ENCODE measurements around the gene INO80D.
"Not testable (repeated sequence)": the region's sequence is repeated elsewhere in the genome, so short reads cannot be mapped to it uniquely, and the experiment has no call there.

Gene INO80D

GRCh38 chr2:206028101-206028500 is 57.9 kb downstream of the INO80D start:
- TF ChIP-seq ZNF274 (IDR thresholded peaks at IDR 0.05; ENCODE audit: low read depth, low read length): no peak
- no peak overlapping the region for H3K4me3 ChIP-seq (ENCODE audit: low read length)

- no peak for TF ChIP-seq ZNF274 (IDR thresholded peaks at IDR 0.05; ENCODE audit: low read depth, low read length)
- no peak overlapping the region for H3K4me3 ChIP-seq (ENCODE audit: low read length)
Observed at GRCh38 chr2:206023183-206023582, 62.8 kb downstream of the INO80D start.

- TF ChIP-seq ZNF274 (IDR thresholded peaks at IDR 0.05; ENCODE audit: low read depth, low read length): no peak
- H3K4me3 ChIP-seq (ENCODE audit: low read length): no peak overlapping the region
Observed at GRCh38 chr2:206020171-206020570, 65.8 kb downstream of the INO80D start.

- not testable (repeated sequence) for H3K4me3 ChIP-seq (ENCODE audit: low read length)
Observed at GRCh38 chr2:206015746-206016145, 70.2 kb downstream of the INO80D start.

GRCh38 chr2:206011795-206012194 is 74.2 kb downstream of the INO80D start:
- no peak overlapping the region for H3K4me3 ChIP-seq (ENCODE audit: low read length)
- TF ChIP-seq ZNF274 (IDR thresholded peaks at IDR 0.05; ENCODE audit: low read depth, low read length): no peak

- H3K4me3 ChIP-seq (ENCODE audit: low read length): no peak overlapping the region
- no peak for TF ChIP-seq ZNF274 (IDR thresholded peaks at IDR 0.05; ENCODE audit: low read depth, low read length)
Observed at GRCh38 chr2:206011018-206011614, 74.9 kb downstream of the INO80D start.

- H3K4me3 ChIP-seq (ENCODE audit: low read length): no peak overlapping the region
- no peak for TF ChIP-seq ZNF274 (IDR thresholded peaks at IDR 0.05; ENCODE audit: low read depth, low read length)
Observed at GRCh38 chr2:206004004-206004693, 81.8 kb downstream of the INO80D start.

GRCh38 chr2:206002440-206002839 is 83.5 kb downstream of the INO80D start:
- no peak for TF ChIP-seq ZNF274 (IDR thresholded peaks at IDR 0.05; ENCODE audit: low read depth, low read length)
- H3K4me3 ChIP-seq (ENCODE audit: low read length): no peak overlapping the region

- no peak overlapping the region for H3K4me3 ChIP-seq (ENCODE audit: low read length)
- no peak for TF ChIP-seq ZNF274 (IDR thresholded peaks at IDR 0.05; ENCODE audit: low read depth, low read length)
Observed at GRCh38 chr2:206001912-206002311, 84.1 kb downstream of the INO80D start.

GRCh38 chr2:206000776-206001175 is 85.2 kb downstream of the INO80D start:
- TF ChIP-seq ZNF274 (IDR thresholded peaks at IDR 0.05; ENCODE audit: low read depth, low read length): no peak
- no peak overlapping the region for H3K4me3 ChIP-seq (ENCODE audit: low read length)

GRCh38 chr2:205998583-205998982 is 87.4 kb downstream of the INO80D start:
- TF ChIP-seq ZNF274 (IDR thresholded peaks at IDR 0.05; ENCODE audit: low read depth, low read length): no peak
- H3K4me3 ChIP-seq (ENCODE audit: low read length): no peak overlapping the region

GRCh38 chr2:205996161-205996560 is 89.8 kb downstream of the INO80D start:
- TF ChIP-seq ZNF274 (IDR thresholded peaks at IDR 0.05; ENCODE audit: low read depth, low read length): no peak
- H3K4me3 ChIP-seq (ENCODE audit: low read length): no peak overlapping the region

GRCh38 chr2:205995260-205995659 is 90.7 kb downstream of the INO80D start:
- no peak for TF ChIP-seq ZNF274 (IDR thresholded peaks at IDR 0.05; ENCODE audit: low read depth, low read length)
- no peak overlapping the region for H3K4me3 ChIP-seq (ENCODE audit: low read length)

GRCh38 chr2:205994344-205994743 is 91.6 kb downstream of the INO80D start:
- H3K4me3 ChIP-seq (ENCODE audit: low read length): no peak overlapping the region
- TF ChIP-seq ZNF274 (IDR thresholded peaks at IDR 0.05; ENCODE audit: low read depth, low read length): no peak

GRCh38 chr2:205990104-205990503 is 95.9 kb downstream of the INO80D start:
- no peak for TF ChIP-seq ZNF274 (IDR thresholded peaks at IDR 0.05; ENCODE audit: low read depth, low read length)
- H3K4me3 ChIP-seq (ENCODE audit: low read length): no peak overlapping the region
